Neural cell (in vitro differentiated cells): ENCODE measurements around the gene AQP10. TPM values are rescaled to one million over a fixed set of nuclear protein-coding genes. Genes with fewer than 3 reads are reported as not detected.
"Not testable (repeated sequence)": the region's sequence is repeated elsewhere in the genome, so short reads cannot be mapped to it uniquely, and the experiment has no call there.

ENCODE experiments used
- H2AFZ ChIP-seq: fragments of 200-600, 300-800 bp; sonication (generic), shearing (Covaris generic); 2 replicates; pipeline ENCODE4 v1.6.0; 2014; ENCODE audit warnings: low read depth, mild to moderate bottlenecking, antibody characterized with exemption, low read length, moderate library complexity
- H3F3A ChIP-seq: fragments of 200-600 bp; shearing (Covaris generic); 2 replicates; pipeline ENCODE4 v1.6.1; 2016; ENCODE audit warnings: mild to moderate bottlenecking, moderate library complexity, mixed read lengths, antibody characterized with exemption, low read length; ENCODE audit not compliant: insufficient read depth, poor library complexity, severe bottlenecking
- H3K27ac ChIP-seq: fragments of 200-600, 300-800 bp; sonication (generic), shearing (Covaris generic); 2 replicates; pipeline ENCODE4 v1.5.1; 2014; ENCODE audit warnings: mild to moderate bottlenecking, low read length, moderate library complexity
- H3K27me3 ChIP-seq: fragments of 300-800, 200-600 bp; sonication (generic), shearing (Covaris generic); 2 replicates; pipeline ENCODE4 v1.6.0; 2014; ENCODE audit warnings: mild to moderate bottlenecking, low read depth, low read length, moderate library complexity; ENCODE audit not compliant: insufficient read depth
- H3K36me3 ChIP-seq: fragments of 300-800, 200-600 bp; sonication (generic), shearing (Covaris generic); 2 replicates; pipeline ENCODE4 v1.5.1; 2014; ENCODE audit warnings: mild to moderate bottlenecking, antibody characterized with exemption, low read length, moderate library complexity; ENCODE audit not compliant: insufficient read depth
- H3K4me2 ChIP-seq: fragments of 300-800, 200-600 bp; sonication (generic), shearing (Covaris generic); 2 replicates; pipeline ENCODE4 v1.6.0; 2014; ENCODE audit warnings: mild to moderate bottlenecking, low read length
- H3K4me3 ChIP-seq: fragments of 300-800, 200-600 bp; sonication (generic), shearing (Covaris generic); 2 replicates; pipeline ENCODE4 v1.5.1; 2014; ENCODE audit warnings: mild to moderate bottlenecking, low read length, moderate library complexity
- H3K79me2 ChIP-seq: fragments of 200-600 bp; shearing (Covaris generic); replicated peaks from 2 replicates; pipeline ENCODE4 v1.6.0; 2014; ENCODE audit warnings: mild to moderate bottlenecking, low read length, moderate library complexity; ENCODE audit not compliant: insufficient read depth
- H3K9ac ChIP-seq: fragments of 300-800, 200-600 bp; sonication (generic), shearing (Covaris generic); 2 replicates; pipeline ENCODE4 v1.6.1; 2016; ENCODE audit warnings: mild to moderate bottlenecking, low read length, mixed read lengths
- H3K9me2 ChIP-seq: fragments of 200-600 bp; shearing (Covaris generic); 2 replicates; pipeline ENCODE4 v1.6.1; 2016; ENCODE audit warnings: mild to moderate bottlenecking, low read length, mixed read lengths; ENCODE audit not compliant: insufficient read depth
- H3K9me3 ChIP-seq: fragments of 200-600, 300-800 bp; sonication (generic), shearing (Covaris generic); 2 replicates; pipeline ENCODE4 v1.6.1; 2016; ENCODE audit warnings: mild to moderate bottlenecking, mixed run types, low read length, moderate library complexity, mixed read lengths
- H4K20me1 ChIP-seq: fragments of 200-600 bp; shearing (Covaris generic); 2 replicates; pipeline ENCODE4 v1.6.1; 2016; ENCODE audit warnings: mild to moderate bottlenecking, mixed run types; ENCODE audit not compliant: insufficient read depth
- CTCF ChIP-seq: fragments of 450-650 bp; IDR thresholded peaks from 2 replicates; pipeline ENCODE4 v1.5.1; 2014; ENCODE audit warnings: antibody characterized with exemption, mild to moderate bottlenecking, moderate library complexity; ENCODE audit not compliant: poor library complexity, severe bottlenecking
- EP300 ChIP-seq: fragments of 450-650 bp; conservative IDR thresholded peaks from 2 replicates; pipeline ENCODE4 v1.6.1; 2014; ENCODE audit warnings: antibody characterized with exemption, mild to moderate bottlenecking, moderate library complexity; ENCODE audit not compliant: poor library complexity, severe bottlenecking
- EZH2 ChIP-seq: fragments of 200-600, 300-800 bp; shearing (Covaris generic), sonication (generic); IDR thresholded peaks from 2 replicates; pipeline ENCODE4 v1.6.1; 2014; ENCODE audit warnings: antibody characterized with exemption, low read length, borderline replicate concordance, mild to moderate bottlenecking; ENCODE audit not compliant: insufficient read depth, poor library complexity, severe bottlenecking
- MXI1 ChIP-seq: fragments of 450-650 bp; conservative IDR thresholded peaks from 2 replicates; pipeline ENCODE4 v1.6.1; 2014; ENCODE audit warnings: antibody characterized with exemption, mild to moderate bottlenecking; ENCODE audit not compliant: poor library complexity, severe bottlenecking
- POLR2AphosphoS5 ChIP-seq: IDR thresholded peaks from 2 replicates; pipeline ENCODE4 v1.6.1; 2012
- RAD21 ChIP-seq: fragments of 450-650 bp; conservative IDR thresholded peaks from 2 replicates; pipeline ENCODE4 v1.6.1; 2014; ENCODE audit warnings: antibody characterized with exemption, mild to moderate bottlenecking, moderate library complexity
- REST ChIP-seq: IDR thresholded peaks from 2 replicates; pipeline ENCODE4 v1.6.1; 2012; ENCODE audit warnings: borderline replicate concordance
- SMC3 ChIP-seq: fragments of 450-650 bp; conservative IDR thresholded peaks from 2 replicates; pipeline ENCODE4 v1.6.1; 2014; ENCODE audit warnings: antibody characterized with exemption, mild to moderate bottlenecking, moderate library complexity; ENCODE audit not compliant: poor library complexity
- TAF1 ChIP-seq: IDR thresholded peaks from 2 replicates; pipeline ENCODE4 v1.6.1; 2012; ENCODE audit warnings: low read depth
- polyA plus RNA-seq: library from polyadenylated mRNA; depleted of rRNA; stranded (reverse); fragments of >200 nt; gene quantifications from 2 replicates; pipeline ENCODE4 v1.2.3, GENCODE V29; 2014

The AQP10 gene
- polyA plus RNA-seq, 1 donor from 2014 or later, result not detected

GRCh38 chr1:154361357-154361756 lies 40.5 kb downstream of the AQP10 start:
- Histone ChIP-seq H3K79me2 (no peaks in the 10 kb centered on the region), H3K4me3 (no peak overlapping the region), H2AFZ (no peak overlapping the region), H3F3A (no peaks in the 10 kb centered on the region), H4K20me1 (no peaks in the 10 kb centered on the region), H3K36me3 (no peaks in the 10 kb centered on the region), H3K9ac (no peak overlapping the region), H3K27ac (no peak overlapping the region), H3K9me2 (no peaks in the 10 kb centered on the region), H3K4me2 (no peak overlapping the region), H3K9me3 (no peaks in the 10 kb centered on the region), H3K27me3 (no peaks in the 10 kb centered on the region)
- TF ChIP-seq REST (no peak), RAD21 (no peak), EP300 (no peak), TAF1 (no peak), EZH2 (no peak), POLR2AphosphoS5 (no peak), SMC3 (no peak), MXI1 (no peak), CTCF (no peak)

GRCh38 chr1:154371436-154371835 lies 50.5 kb downstream of the AQP10 start:
- Histone ChIP-seq H3K9me2 (no peaks in the 10 kb centered on the region), H3K9me3 (no peaks in the 10 kb centered on the region), H2AFZ (no peak overlapping the region), H3K36me3 (no peaks in the 10 kb centered on the region), H3F3A (no peaks in the 10 kb centered on the region), H4K20me1 (no peaks in the 10 kb centered on the region), H3K9ac (no peak overlapping the region), H3K4me2 (no peak overlapping the region), H3K4me3 (no peak overlapping the region), H3K27ac (no peak overlapping the region), H3K27me3 (no peaks in the 10 kb centered on the region), H3K79me2 (no peaks in the 10 kb centered on the region)
- TF ChIP-seq SMC3 (no peak), CTCF (no peak), REST (no peak), EZH2 (no peak), MXI1 (no peak), TAF1 (no peak), RAD21 (no peak), POLR2AphosphoS5 (no peak), EP300 (no peak)

DNA sequence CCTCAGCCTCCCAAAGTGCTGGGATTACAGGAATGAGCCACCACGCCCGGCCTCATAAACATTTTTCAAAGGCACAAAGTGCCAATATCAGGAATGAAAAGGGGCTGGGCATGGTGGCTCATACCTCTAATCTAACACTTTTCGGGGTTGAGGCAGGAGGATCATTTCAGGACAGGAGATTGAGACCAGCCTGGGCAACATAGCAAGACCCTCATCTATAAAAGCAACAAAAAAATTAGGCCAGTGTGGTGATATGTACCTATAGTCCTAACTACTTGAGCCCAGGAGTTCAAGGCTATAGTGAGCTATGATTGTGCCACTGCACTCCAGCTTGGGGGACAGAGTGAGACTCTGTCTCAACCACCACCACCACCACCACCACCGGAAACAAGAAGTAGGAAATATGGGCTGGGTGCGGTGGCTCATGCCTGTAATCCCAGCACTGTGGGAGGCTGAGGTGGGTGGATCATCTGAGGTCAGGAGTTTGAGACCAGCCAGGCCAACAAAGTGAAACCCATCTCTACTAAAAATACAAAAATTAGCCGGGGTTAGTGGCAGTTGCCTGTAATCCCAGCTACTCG lies 53.0 kb downstream of the AQP10 start:
- not testable (repeated sequence) for H3K36me3 ChIP-seq, H2AFZ ChIP-seq, H4K20me1 ChIP-seq, H3K9ac ChIP-seq, H3F3A ChIP-seq, H3K4me3 ChIP-seq, H3K27ac ChIP-seq, H3K79me2 ChIP-seq, H3K27me3 ChIP-seq, H3K9me2 ChIP-seq, H3K9me3 ChIP-seq, H3K4me2 ChIP-seq
